ENCODE measurements around the gene NFATC3.

Gene NFATC3

GRCh38 chr16:68247400-68247799 is 162.2 kb downstream of the NFATC3 start:
- no peak overlapping the region for H3K4me3 ChIP-seq (ENCODE audit: low read depth, low read length)
- no peak for DNase-seq (ENCODE audit: low read depth)

GRCh38 chr16:68247932-68248331 is 162.8 kb downstream of the NFATC3 start:
- no peak for TF ChIP-seq CTCF (IDR thresholded peaks at IDR 0.05; ENCODE audit: low read depth, low read length, missing control alignments)
- H3K4me3 ChIP-seq (ENCODE audit: low read depth, low read length): no peak overlapping the region
- no peak for DNase-seq (ENCODE audit: low read depth)

More at GRCh38 chr16:68247400-68247799, 162.2 kb downstream of the NFATC3 start:
- TF ChIP-seq CTCF (IDR thresholded peaks at IDR 0.05; ENCODE audit: low read depth, low read length, missing control alignments): no peak

GRCh38 chr16:68249371-68249770 is 164.2 kb downstream of the NFATC3 start:
- no peak for TF ChIP-seq CTCF (IDR thresholded peaks at IDR 0.05; ENCODE audit: low read depth, low read length, missing control alignments)
- H3K4me3 ChIP-seq (ENCODE audit: low read depth, low read length): no peak overlapping the region
- DNase-seq (ENCODE audit: low read depth): no peak

- no peak for DNase-seq (ENCODE audit: low read depth)
These were observed 165.8 kb downstream of the NFATC3 start for GRCh38 chr16:68250951-68251350.

GRCh38 chr16:68251832-68252231 is 166.7 kb downstream of the NFATC3 start:
- no peak for DNase-seq (ENCODE audit: low read depth)
- no peak overlapping the region for H3K4me3 ChIP-seq (ENCODE audit: low read depth, low read length)
- TF ChIP-seq CTCF (IDR thresholded peaks at IDR 0.05; ENCODE audit: low read depth, low read length, missing control alignments): no peak

More at GRCh38 chr16:68250951-68251350, 165.8 kb downstream of the NFATC3 start:
- no peak overlapping the region for H3K4me3 ChIP-seq (ENCODE audit: low read depth, low read length)
- TF ChIP-seq CTCF (IDR thresholded peaks at IDR 0.05; ENCODE audit: low read depth, low read length, missing control alignments): no peak

- H3K4me3 ChIP-seq (ENCODE audit: low read depth, low read length): no peak overlapping the region
- no peak for DNase-seq (ENCODE audit: low read depth)
- TF ChIP-seq CTCF (IDR thresholded peaks at IDR 0.05; ENCODE audit: low read depth, low read length, missing control alignments): no peak
These were observed 167.2 kb downstream of the NFATC3 start for GRCh38 chr16:68252383-68252782.

GRCh38 chr16:68253721-68254120 is 168.6 kb downstream of the NFATC3 start:
- DNase-seq (ENCODE audit: low read depth): no peak
- H3K4me3 ChIP-seq (ENCODE audit: low read depth, low read length): no peak overlapping the region
- TF ChIP-seq CTCF (IDR thresholded peaks at IDR 0.05; ENCODE audit: low read depth, low read length, missing control alignments): no peak
